Stimulated activated CD8-positive, alpha-beta memory T cell treated with anti-CD3 and anti-CD28 coated beads, Interleukin-15, amount 100 ng/mL, for 48 hours (primary cell): ENCODE results near the gene UTP25.
"Not testable (repeated sequence)": the region's sequence is repeated elsewhere in the genome, so short reads cannot be mapped to it uniquely, and the experiment has no call there.

Source experiments
- DNase-seq, 2 donors: peaks; one replicate each; pipeline ENCODE4 v3.0.0-alpha.2; 2020; ENCODE audit warnings: low read depth in 2 of 2

The UTP25 gene

DNA sequence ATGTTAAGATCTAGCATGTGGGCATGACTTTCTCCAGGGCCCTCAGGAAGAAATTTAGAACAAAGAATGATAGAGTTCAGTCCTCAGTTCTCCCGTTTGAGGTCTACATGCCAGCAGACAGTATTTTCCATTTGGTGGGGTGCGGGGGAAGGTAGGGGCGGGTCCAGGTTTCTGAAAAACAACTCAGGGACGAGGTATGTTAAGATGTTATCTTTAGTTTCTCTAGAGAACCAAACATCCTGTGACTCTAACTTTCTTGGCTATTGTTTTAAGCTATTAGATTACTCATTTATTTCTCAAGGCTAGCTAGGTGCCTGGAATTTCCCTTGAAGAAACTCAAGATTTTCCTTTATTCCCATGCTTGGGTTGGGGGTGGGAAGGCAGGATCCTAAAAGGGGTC is 67.9 kb downstream of the UTP25 start:
- peak in 1 of 2 donors; percentile 7 for DNase-seq

DNA sequence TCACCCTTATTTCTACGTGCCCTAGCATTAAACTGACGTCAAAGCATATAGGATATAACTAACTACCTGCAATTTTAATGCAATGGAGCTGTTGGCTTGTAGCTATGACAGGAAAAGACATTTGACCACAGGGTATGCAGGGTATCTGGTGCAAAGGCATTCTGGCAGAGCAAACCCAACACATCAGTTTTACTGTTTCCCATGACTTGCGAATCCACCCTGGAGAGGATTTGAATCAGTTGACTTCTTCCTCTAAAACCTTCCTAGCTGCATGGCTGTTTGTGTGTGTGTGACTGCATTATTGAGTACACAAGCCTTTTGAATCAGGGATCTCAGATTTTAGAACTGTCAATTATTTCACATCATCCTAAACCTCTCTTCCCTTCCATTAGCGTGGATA is 68.6 kb downstream of the UTP25 start:
- DNase-seq: no peak

DNA sequence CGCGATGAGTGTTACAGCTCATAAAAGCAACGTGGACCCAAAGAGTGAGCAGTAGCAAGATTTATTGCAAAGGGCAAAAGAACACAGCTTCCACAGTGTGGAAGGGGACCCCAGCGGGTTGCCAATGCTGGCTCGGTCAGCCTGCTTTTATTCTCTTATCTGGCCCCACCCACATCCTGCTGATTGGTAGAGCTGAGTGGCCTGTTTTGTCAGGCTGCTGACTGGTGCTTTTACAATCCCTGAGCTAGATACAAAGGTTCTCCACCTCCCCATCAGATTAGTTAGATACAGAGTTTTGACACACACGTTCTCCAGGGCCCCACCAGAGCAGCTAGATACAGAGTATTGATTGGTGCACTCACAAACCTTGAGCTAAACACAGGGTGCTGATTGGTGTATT is 70.5 kb downstream of the UTP25 start:
- not testable (repeated sequence) for DNase-seq

GRCh38 chr1:209898851-209899250 is 71.1 kb downstream of the UTP25 start:
- not testable (repeated sequence) for DNase-seq

GRCh38 chr1:209899948-209900347 is 72.2 kb downstream of the UTP25 start:
- no peak for DNase-seq

- no peak for DNase-seq
These were observed 73.0 kb downstream of the UTP25 start for GRCh38 chr1:209900734-209901133.

DNA sequence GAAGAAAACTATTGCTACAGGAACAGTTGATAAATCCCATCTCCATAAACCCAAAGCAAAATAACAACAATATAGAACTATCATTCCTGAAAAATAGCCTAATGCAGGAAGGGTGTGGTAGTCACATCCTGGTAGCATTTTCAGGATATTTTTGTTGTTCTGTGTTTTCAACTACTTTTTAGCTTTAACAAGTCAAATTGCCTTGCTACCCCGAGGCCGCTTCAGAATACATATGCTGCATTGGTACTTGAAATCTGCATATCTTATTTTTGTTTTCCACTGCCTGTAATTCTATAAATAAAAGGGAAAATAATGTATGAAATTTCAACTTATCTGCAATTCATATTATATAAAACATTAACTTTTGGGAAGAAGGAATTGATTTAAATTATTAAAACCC is 73.4 kb downstream of the UTP25 start:
- no peak for DNase-seq

DNA sequence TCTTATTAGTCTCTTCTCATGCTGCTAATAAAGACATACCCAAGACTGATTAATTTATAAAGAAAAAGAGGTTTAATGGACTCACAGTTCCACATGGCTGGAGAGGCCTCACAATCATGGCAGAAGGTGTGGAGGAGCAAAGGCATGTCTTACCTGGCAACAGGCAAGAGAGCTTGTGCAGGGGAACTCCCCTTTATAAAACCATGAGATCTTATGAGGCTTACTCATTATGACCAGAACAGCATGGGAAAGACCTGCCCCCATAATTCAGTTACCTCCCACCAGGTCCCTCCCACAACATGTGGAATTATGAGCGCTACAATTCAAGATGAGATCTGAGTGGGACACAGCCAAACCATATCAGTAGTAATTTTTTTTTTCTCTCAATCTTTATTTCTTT is 77.0 kb downstream of the UTP25 start:
- not testable (repeated sequence) for DNase-seq
